GM18526 (cell line): ENCODE measurements around the gene GSG1L2.

ENCODE experiments used
- POLR2A ChIP-seq: IDR thresholded peaks from 3 replicates; pipeline ENCODE4 v1.6.1; 2011; ENCODE audit not compliant: insufficient read length; ENCODE audit errors: extremely low read depth

GSG1L2 gene

DNA sequence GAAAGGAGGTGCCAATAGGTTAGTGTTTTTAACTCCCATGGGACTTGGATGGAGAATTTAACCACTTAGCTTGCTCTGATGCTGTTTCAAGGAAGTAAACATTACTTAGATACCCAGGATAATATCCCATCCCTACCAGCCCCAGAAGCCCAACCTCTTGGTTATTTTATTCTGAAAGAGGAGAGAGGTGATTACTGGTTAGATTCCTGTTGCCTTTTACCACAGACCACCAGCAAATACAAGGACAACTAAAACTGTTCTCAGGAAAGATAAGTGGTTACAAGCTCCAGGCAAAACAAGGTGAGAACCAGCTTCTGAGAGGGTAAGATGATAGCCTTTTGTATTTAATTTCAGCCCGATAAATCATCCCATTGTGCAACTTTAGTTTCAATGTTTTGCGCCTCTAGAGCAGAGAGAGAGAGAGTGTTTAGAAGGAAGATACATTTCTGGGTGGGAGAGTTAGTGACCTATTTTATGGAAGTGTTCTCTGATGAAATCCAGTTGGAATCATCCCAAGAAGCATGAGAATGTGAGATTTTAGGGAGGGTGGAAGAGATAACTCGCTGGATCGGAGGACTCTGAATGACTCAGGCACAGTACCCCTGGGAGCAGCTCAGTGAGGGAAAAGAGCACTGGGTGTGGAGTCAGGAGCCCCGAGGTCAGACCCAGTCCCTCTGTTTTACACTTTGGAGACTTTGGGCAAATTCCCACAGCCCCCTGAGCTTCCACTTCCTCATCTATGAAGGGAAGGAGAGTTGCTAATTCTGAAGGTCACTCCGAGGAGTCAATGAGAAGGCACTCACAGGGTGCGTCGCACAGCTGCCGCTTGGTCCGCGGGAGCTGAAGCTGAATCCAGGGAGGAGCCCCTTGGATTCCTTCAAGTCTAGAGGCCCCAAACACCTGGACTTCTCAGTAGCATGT is 15.9 kb upstream of the GSG1L2 start:
- TF ChIP-seq POLR2A: no peak

DNA sequence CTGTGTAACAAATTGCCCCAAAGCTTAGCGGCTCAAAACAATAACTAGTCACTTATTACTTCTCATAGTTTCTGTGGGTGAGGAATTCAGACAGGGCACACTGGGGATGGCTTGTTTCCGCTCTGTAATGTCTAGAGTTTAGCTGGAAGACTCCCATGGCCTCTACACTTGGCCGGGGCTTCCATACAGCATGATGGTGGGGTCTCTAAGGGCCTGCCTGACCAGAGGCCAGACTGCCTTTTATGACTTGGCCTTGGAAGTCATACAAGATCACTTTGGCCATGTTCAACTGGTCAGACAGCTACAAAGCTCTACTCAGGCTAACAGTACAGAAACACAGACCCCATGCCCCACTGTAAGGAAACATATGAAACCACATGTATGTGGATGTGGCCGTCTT is 12.0 kb upstream of the GSG1L2 start:
- no peak for TF ChIP-seq POLR2A

DNA sequence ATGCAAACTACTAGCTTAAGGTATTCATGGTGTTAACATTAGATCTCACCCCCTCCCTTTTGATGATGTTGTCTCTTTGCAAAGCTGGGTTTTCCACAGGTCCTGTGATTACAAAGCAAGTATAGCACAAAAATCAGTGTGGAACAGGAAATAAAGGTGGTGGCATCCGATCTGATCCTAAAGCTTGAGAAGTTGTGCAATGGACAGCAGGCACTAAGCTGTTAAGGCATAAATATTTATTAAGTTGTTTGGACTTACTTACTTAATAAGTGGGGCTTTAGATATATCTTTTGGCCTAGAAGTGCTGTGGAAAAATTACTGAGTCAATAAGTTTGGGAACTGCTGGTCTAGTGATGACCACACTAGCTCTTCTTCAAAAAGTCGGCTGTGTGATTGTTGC is 8.8 kb upstream of the GSG1L2 start:
- no peak for TF ChIP-seq POLR2A

DNA sequence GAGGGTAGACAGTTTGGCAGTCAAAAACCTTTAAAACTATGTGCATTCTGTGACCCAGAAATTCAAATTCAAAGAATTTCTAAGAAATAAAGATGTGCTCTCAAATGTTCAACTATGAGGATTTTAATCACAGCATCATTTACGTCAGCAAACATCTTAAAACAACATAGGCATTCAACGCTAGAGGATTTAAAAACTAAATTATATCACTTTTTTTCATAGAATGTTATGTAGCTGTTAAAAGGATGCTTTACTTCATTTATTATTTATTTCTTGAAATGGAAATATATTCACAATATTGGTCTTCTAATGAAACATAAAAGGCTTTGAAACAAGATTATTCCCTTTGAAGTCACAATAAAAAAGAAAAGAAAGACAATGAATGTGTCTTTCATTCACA is 7.5 kb upstream of the GSG1L2 start:
- no peak for TF ChIP-seq POLR2A

DNA sequence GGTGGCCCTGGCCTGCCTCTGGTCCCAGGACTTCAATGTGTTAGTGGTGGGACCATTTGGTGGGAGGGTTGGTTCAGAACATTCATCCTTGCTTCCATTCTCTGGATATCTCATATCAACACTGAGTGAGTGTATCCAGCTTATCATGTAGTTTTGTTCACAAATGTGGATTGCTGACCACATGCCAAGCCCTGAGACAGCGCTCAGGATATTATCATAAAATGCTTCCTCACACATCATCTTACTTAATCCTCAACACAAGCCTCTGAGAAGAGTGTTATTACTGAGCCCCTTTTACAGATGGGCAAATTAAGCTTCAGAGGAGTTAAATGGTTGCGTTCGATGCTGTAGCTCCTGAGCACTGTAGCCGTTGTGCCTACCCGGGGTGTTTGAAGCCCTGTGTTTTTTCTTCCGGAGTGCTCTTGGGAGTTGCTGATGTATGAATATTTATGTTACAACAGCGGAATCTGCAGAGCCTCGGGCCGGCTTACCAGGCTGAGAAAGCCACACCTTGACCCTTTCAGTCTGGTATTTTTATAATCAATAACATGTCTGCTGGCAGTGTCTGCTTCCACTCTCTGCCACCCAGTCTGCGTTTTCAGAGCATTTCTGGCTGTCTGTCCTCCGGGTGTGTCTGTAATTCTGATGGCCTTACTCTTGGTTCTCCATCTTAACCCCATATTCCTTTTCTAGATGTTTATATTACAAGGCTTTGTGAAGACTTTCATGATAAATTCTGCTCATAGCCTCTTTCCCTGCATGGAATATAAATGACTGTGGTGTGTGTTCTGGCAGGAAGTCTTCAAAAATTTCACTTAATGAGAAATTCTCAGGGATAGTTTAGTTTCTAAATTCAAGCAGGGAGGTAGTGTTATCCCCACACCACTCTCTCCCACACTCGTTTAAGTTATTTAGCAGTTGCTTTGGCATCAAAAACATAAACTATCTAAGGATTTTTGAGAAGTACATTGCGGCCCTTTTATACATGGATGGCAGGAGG is 6.7 kb upstream of the GSG1L2 start:
- TF ChIP-seq POLR2A: no peak

DNA sequence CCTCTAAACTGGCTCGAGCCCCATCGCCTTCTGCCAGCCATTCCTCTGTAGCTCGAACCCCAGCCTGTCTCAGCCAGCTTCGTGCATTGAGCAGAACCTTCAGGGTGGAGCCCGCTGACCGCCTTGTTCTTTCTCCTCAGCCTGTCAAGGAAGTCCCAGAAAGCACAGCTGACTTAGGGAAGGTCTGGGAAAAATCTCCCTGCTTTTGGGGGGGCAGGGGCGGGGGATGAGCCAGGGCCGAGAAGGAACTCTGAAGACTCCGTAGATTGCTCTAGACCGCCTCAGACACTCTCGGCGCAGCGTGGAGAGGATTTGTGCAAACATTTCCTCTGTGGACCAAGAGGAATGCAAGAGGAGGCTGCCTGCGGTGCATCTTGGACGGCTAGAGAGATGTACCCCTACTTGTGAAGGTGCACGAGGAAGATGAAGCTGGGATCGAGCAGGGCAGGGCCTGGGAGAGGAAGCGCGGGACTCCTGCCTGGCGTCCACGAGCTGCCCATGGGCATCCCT is 3.8 kb upstream of the GSG1L2 start, which contains the start of gene GLP2R:
Gene GLP2R (plus strand): TSS at position 284 of the 510 bp plus-strand sequence. CDS start 140 bp downstream, at position 424.
- TF ChIP-seq POLR2A: no peak

DNA sequence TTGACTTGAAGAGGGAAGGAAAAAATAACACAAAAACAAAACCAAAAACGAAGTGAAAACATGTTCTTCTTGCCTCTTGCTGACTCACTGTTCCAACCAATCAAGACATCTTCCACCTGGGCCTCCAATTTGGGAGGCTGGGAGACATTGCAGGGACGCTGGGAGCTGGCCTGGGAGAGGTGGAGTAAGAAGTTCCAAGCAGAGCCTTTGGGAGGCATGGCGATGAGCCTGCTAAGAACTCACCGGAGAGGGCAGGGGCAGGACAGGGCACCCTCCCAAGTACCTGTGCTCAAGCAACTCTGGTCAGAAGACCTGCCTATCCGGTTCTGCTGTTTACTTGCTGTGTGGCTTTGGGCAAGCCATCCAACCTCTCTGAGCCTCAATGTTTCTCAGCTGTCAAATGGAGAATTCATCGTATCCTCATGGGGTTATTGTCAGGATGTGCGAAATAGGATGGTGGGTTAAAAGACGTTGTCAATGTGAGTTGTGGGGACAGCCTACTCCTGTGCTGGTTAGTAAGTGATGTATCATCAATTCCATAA is 3.0 kb upstream of the GSG1L2 start:
- TF ChIP-seq POLR2A: no peak

DNA sequence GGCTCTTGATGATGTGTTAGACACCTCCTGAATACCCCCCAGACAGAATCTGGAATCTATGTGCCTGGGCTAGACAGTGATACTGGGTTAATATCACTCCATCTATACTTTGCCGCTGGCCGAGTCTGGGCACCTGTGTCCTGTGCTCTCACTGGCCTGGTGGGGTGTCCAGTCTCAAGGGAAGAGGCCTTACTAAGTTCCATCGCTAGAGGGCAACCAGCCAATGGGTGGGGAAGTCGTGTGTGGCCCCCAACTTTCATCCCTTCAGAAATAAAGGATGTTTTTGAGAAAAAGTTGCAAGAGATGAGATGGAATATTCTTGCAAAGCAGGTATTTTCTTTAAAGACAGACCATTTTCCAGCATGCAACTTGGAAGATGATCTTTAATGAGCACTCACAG is 2.2 kb upstream of the GSG1L2 start:
- no peak for TF ChIP-seq POLR2A

DNA sequence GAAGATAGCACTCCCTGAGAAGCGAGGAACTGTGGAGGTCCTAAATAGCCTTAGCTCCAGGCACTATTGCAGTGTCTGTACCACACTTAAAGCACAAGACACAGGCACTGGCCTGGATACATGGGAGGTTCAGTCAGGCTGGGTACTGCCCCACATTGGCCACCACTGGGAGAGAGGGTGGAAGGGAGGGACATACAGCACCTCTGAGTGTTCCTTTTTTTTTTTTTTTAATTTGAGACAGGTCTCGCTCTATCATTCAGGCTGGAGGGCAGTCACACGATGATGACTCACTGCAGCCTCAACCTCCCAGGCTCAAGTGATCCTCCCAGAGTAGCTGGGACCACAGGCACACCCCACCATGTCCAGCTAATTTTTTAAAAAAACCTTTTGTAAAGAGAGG is 1.4 kb downstream of the GSG1L2 start:
- no peak for TF ChIP-seq POLR2A

DNA sequence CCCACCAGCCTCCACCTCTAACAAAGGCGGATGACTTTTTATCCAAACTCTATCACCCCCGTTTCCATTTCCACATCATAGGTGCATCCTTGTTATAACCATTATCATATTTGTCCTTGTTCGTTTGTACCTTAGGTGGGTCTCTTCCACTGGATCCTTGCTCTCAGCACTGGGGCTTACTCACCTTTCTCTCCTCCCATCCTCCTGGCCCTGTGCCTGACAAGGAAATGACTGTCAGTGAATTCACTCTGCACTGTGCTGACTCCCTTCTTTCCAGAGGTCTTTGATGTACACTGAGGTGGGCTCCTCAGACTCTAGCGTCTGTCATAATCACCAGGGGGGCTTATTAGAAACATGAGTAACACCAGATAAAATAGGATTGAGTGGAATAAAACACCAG is 3.1 kb downstream of the GSG1L2 start:
- no peak for TF ChIP-seq POLR2A

DNA sequence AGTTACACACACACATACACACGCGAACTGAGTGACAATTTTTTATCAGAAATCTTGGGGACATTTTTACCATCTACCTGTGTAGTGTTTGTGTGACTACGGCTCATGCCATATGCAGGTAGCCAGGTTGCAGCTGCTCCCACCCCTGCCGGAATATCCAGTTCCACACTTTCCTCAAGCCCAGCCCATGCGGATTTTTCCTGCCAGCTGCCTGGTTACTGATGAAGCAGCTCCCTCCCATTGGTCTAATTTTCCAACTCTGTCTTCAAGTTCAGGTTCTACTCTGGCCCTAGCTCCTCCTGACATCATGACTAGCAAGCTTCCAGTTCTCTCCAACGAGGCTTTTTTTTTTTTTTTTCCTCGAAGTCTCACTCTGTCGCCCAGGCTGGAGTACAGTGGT is 4.8 kb downstream of the GSG1L2 start:
- no peak for TF ChIP-seq POLR2A

DNA sequence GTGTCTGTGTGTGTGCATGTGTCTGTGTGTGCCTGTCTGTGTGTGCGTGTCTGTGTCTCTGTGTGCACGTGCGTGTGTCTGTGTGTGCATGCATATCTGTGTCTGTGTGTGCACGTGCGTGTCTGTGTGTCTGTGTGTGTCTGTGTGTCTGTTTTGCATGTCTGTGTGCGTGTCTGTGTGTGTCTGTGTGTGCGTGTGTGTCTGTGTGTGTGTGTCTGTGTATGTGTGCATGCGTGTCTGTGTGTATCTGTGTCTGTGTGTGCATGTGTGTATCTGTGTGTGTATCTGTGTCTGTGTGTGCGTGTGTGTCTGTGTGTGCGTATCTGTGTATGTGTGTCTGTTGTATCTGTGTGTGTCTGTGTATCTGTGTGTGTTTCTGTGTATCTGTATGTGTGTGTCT is 5.4 kb downstream of the GSG1L2 start:
- no peak for TF ChIP-seq POLR2A

DNA sequence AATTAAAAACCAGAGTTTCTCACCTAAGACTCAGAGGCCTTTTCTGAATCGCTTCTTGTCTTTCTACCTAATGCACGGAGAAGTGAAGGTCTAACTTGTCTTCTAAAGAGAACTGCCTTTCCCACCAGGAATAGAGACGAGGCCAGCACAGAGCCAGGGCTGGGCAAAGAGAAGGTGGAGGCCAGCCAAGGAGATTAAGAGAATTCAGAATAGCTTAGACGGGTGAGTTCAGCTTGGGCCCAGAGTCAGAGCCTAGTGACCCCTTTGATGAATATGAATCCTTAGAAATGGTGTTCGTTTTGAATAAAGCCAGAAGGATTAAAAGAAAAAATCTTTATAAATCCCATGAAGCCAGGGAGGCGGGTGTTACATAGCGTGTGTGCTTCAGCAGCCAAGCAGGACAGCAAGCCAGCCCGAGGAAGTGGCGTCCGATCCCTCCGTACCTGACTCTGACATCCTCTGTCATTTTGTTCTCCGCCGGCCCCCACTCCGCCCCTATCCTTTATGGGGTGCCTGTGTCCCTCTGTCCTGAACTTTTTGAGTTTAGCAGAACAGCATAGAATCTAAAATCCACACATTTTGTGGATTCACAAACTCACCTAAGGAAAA is 7.4 kb downstream of the GSG1L2 start:
- no peak for TF ChIP-seq POLR2A

DNA sequence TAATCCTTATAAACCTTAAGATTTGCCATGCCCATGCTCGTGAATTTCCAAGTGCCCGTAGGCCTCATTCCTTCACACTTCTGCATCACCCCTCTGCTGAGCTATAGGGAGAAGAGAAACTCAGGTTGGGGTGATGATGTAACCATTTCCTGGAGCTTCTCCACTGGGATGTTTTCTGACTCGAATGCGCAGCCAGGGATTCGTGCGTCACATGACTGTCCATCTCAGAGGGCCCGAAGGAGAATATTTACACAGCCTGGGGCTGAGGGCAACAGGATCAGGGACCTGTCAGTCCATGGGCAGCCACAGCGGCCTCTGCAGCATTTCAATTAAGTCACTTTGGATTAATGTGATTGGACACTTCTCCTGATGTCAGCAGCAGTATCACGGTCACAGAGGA is 8.7 kb downstream of the GSG1L2 start:
- no peak for TF ChIP-seq POLR2A

DNA sequence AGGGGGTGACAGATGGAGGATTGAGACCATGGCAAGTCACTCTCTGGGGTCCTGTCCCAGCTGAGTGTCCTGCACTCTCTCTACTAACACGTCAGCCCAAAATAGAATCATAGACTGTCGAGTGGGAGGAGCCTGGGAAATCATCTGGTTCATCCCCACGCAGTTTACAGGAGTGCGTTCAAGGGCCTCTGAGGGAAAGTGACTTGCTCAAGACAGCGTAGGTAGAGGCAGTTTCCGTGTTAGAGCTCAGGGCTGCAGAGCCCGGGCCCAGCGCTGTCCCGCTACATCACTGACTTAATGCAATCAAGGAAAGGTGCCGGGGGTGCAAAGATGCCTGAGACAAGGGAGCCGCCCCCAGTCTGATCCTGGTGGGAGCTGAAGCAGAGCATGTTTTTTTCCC is 10.3 kb downstream of the GSG1L2 start:
- no peak for TF ChIP-seq POLR2A

DNA sequence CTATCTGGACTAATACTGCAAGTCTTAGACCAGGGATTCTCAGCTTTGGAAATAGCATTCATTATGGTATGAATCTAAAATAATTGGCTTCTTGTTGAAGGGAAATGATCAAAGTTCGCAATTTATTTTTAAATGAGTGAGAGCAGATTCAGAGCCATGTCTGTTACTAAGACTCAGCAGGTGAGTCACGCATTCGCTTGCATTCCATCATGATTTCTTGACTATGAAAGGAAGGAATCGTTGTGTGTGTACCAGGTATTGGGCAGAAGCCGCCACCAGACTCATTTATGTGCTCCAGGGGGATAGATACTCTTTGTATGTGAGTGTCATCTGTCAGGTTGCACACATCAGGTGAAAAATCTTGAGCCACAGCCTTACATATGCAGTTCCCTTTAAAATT is 10.8 kb downstream of the GSG1L2 start:
- TF ChIP-seq POLR2A: no peak
